GM21528 (cell line): ENCODE results near the gene RHOD.

Experiments
- ATAC-seq: cut with Tn5 transposase; IDR thresholded peaks from one replicate; pipeline ENCODE4 v1.9.1; 2021; ENCODE audit warnings: mild to moderate bottlenecking, moderate library complexity; ENCODE audit not compliant: unreplicated experiment, low FRiP score

Gene RHOD

DNA sequence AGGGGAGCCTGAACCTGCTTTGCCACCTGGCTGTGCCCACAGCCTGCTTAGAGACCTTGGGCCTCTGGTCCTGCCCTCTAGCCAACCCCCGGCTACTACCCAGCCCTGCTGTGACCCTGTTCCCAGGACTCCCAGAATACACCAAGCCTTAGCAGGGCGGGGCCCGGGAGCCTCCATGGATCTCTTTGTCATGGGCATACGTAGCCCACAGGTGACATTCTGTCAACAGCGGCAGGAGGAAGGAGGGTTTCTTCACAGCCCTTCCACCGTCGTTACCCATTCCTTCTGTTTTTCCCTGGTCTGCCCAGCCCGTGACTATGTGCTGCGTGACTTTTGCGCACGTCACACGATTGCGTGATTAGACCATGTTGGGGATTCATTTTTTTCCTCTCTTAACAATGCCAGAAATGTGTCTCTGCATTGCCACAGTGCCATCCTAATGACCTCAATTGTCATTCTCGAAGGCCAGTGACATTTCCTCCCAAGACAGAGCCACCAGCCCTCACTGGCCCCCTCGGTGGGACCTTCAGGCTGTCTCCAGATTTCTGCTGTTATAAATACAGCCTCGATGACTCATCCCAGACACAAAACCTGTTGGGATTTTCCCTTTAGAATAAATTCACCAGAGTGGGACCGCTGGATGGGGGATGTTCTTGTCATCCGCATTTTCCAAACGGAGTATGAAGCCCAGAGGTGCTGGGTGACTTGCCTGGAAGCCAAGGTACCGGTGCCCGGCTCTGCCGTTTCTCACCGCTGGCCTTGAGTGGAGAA is 24.7 kb upstream of the RHOD start:
- no peak for ATAC-seq

- ATAC-seq, result no peak
Observed at GRCh38 chr11:67032830-67033551, 23.7 kb upstream of the RHOD start.

- no peak for ATAC-seq
Observed at GRCh38 chr11:67033661-67034166, 22.9 kb upstream of the RHOD start.

DNA sequence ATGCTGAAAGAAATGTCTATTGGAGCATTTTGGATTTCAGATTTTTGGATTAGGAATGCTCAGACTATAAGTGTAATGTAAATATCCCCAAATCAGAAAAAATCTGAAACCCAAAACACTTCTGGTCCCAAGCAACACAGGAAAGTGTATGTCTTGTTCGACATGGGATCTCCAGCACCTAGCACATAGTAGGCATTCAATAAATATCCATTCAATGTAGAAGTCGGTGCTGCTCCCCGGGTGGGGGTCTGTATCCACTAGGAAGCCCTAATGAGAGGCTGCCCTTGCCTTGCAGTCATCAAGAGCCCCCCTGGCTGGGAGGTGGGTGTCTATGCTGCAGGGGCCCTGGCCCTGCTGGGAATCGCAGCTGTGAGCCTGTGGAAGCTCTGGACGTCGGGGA is 22.3 kb upstream of the RHOD start:
- ATAC-seq, result no peak

GRCh38 chr11:67040147-67040546 is 16.5 kb upstream of the RHOD start:
- no peak for ATAC-seq

DNA sequence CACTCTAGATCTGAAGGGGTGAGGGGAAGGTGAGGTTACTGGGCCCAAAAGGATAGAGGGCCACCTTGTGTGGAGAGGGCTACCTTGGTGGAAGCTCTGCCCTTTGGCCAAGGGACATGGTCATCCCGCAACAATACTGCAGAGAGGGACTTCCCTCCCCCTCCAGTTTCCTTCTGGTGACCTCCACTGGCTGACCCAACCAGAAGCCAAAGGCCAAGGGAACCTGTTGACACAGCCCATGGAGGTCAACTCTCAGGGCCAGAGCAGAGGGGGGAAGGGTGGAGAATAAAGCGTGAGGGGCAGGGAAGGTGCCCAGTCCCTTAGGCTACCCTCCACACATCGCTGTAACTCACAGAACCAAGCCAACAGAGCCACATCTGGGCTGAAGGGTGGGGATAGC is 15.0 kb upstream of the RHOD start:
- ATAC-seq, result no peak

DNA sequence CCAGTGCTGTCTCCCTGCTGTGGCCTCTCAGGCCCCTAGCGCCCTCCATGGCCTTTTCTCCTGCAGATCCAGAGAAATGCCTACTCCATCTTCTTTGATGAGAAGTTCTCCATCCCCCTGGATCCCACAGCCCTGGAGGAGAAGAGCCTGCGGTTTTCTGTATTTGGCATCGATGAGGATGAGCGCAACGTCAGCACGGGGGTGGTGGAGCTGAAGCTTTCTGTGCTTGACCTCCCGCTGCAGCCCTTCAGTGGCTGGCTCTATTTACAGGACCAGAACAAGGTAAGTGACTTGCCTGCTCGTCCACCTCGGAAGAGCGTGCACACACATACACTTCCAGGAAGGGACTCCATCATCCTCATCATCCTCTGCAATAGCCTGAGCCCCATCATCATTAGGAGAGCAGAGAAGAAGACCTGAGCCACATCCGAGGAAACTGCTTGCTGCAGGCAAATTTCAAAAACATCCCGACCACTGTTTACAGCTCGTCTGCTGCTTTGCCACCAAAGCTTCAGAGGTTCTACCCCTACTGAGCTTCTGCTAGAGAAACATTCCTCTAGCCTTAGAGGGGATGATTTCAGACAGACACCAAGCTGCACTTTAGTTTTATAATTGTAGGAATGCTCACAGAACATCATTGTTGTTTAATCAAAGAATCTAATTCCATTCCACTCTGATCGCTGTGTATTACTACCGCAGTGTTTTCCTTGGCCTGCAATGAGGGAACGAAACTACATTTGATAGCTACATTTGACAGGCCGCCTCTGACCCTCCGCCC is 12.9 kb upstream of the RHOD start:
- no peak for ATAC-seq

DNA sequence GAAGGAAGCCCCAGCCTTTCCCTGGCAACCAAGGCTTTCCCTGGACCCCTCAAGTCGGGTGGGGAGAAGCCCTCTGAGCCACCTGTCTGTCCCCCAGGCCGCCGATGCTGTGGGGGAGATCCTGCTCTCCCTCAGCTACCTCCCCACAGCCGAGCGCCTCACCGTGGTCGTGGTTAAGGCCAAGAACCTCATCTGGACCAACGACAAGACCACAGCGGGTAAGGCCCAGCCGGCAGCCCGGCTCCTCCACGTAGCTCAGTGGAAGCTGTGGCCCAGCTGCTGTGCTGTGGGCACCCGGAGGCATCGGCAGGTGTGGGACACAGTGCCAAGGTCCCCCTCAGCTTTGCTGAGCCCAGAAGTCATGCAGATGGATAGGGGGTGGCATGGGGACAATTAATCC is 12.2 kb upstream of the RHOD start:
- no peak for ATAC-seq

- no peak for ATAC-seq
Observed at GRCh38 chr11:67045314-67045713, 11.3 kb upstream of the RHOD start.

DNA sequence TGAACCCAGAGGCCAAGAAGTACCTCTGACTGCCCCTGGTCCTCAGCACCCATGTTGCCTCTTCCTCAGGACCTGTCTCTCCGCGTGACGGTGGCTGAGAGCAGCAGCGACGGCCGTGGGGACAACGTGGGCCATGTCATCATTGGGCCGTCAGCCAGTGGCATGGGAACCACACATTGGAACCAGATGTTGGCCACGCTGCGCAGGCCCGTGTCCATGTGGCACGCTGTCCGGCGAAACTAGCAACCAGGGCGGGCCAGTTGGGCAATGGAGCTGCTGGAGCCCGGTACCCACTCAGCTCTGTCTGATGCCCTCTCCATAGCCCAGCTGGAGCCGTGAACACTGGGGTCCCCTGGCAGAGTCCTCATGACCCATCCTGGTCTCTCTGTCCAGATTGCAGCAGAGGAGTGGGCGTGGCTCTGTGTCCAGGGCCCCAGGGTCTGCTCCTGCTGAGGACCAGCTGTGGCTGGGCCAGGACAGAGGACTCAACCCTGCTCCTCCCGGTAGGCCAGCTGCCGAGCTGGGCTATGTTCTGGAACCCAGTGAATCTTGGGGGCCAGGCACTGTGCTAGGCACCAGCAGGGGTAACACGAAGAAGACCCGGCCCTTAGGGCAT is 8.0 kb upstream of the RHOD start:
- no peak for ATAC-seq

GRCh38 chr11:67050139-67050538 is 6.5 kb upstream of the RHOD start:
- no peak for ATAC-seq

DNA sequence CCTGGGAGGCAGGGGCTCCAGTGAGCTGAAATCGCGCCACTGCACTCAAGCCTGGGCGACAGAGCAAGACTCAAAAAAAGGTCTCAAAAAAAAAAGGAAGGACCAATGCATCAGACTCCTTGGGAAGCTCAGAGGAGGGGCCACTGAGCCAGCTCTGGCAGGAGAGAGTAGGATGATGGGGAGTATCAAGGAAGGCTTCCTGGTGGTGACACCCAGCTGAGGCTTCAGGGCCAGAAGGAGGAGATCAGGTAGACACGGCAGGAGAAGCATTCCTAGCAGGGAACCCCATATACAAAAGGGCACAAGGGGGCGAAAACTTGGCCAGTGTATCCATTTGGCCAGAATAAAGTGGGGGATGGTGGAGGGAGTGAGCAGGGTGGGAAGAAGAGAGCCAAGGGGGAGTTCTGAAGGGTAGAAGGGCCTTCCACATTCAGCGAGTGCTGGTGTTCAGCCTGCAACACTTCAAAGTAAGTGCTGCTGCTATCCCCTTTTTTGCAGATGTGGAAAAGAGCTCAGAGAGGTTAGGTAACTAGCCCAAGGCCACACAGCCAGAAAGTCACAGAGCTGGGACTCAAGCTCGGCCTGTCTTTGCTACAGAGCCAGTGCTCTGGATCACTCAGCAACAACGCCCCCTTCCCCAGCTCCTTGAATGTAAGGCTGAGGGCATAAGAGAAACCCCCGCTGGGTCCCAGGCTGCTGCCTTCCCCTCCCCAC is 5.3 kb upstream of the RHOD start:
- no peak for ATAC-seq

DNA sequence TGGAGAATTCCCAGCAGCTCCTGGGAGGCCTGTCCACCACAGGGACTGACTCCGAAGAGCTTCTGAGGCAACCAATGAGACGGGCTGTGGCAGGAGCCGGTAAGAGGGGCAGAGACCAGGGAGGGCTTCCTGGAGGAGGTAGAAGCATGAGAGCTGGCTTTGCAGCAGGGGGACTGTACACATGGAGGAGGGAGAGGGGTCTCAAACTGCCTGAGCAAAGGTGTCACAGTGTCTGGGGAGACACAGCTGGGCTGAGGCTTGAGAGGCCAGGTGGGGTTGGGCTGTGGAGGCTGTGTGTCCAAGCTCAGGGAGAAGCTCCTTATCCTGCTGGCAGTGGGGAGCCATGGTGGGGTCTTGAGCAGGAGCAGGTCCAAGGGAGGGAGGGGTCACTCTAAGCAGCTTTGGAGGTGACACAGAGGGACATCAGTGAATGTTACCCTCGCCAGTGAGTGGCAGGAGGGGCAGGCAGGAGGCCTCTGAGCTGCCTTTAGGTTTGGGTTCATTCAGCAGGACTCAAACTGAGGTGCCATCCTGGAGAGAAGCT is 4.6 kb upstream of the RHOD start:
- ATAC-seq, result no peak

DNA sequence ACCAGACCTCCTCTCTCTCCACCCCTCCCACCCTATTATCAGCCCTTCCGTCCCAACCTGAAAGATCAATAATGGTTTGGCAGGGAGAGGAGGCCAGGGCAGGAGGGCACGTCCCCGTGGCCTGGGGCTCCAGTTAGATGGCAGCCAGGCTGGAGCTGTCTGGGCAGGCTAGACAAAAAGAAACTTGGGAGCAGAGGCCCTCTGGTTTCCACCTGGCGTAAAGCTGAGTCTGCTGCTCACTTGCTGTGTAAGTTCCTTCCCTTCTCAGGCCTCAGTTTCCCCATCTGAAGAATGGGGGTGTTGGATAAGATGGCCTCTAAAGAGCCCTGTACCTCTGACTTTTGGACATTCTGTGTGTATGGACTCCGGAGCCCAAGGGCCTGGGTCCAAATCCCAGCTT is 3.8 kb upstream of the RHOD start:
- no peak for ATAC-seq

- no peak for ATAC-seq
Observed at GRCh38 chr11:67053896-67054329, 2.7 kb upstream of the RHOD start.

- ATAC-seq, result no peak
Observed at GRCh38 chr11:67054346-67054835, 2.3 kb upstream of the RHOD start.

- ATAC-seq, result no peak
Observed at GRCh38 chr11:67054836-67055523, 1.7 kb upstream of the RHOD start.

DNA sequence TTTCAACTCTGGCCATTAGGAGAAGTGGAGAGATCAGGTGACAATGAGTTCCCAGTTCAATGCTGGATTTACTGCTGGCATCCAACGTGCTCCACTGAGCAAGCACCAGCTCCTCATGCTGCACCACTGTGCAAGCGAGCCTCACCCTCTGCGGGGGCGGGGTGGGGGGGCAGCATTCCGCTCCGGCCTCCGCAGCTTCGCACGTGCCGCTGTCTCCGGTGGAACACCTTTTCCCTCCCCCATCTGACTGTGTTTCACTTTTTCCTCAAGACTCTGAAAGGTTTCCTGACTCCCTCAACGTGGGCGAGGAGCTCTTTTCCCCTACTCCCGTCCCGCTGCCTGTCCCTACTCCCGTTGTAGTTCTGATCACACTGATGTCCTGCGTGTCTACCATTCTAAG is 835 bp upstream of the RHOD start:
- ATAC-seq, result no peak

GRCh38 chr11:67057205-67057672 is 592 bp downstream of the RHOD start:
- no peak for ATAC-seq
